Measurements from ENCODE around the gene BHLHE23.

Gene BHLHE23

DNA sequence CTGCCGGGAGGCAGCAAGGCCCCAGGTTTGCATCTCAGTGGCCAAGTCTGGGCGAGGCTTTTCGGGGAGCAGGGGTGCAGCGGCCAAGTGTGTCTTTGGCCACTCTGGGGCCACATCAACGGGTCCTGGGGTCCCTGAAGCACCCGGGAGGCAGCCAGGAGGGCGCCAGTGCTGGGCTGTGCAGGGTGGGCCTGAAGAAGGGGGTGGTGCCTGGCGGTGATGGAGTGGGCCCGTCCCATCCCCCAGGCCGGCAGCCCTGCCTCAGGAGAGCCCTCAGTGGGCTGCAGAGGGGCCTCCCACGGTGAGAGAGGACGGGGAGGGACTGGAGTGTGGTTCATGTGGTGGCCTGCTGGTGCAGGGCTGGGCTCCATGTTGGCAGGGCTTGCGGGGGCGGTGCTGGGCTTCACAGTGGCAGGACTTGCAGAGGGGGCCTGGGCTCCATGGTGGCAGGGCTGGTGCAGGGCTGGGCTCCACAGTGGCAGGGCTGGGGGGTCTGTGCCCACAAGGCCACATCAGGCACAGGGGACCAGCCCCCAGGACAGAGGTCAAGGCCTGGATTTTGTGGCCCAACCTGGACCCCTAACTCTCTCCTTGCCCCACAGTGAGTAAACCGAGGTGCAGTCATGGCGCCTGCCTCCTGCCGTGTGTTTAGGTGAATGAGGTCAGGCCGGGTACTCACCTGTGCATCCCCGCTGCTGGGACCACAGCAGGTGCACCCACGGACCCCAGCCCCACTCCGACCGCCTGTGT lies 10.5 kb upstream of the BHLHE23 start:
- H3K4me3 ChIP-seq (ENCODE audit: low read length): no peak overlapping the region
- no peak for DNase-seq (ENCODE audit: low read depth)
- TF ChIP-seq, protein P1, sequence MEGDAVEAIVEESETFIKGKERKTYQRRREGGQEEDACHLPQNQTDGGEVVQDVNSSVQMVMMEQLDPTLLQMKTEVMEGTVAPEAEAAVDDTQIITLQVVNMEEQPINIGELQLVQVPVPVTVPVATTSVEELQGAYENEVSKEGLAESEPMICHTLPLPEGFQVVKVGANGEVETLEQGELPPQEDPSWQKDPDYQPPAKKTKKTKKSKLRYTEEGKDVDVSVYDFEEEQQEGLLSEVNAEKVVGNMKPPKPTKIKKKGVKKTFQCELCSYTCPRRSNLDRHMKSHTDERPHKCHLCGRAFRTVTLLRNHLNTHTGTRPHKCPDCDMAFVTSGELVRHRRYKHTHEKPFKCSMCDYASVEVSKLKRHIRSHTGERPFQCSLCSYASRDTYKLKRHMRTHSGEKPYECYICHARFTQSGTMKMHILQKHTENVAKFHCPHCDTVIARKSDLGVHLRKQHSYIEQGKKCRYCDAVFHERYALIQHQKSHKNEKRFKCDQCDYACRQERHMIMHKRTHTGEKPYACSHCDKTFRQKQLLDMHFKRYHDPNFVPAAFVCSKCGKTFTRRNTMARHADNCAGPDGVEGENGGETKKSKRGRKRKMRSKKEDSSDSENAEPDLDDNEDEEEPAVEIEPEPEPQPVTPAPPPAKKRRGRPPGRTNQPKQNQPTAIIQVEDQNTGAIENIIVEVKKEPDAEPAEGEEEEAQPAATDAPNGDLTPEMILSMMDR (IDR thresholded peaks at IDR 0.05; ENCODE audit: insufficient read depth, low read depth, low read length, missing control alignments): no peak

DNA sequence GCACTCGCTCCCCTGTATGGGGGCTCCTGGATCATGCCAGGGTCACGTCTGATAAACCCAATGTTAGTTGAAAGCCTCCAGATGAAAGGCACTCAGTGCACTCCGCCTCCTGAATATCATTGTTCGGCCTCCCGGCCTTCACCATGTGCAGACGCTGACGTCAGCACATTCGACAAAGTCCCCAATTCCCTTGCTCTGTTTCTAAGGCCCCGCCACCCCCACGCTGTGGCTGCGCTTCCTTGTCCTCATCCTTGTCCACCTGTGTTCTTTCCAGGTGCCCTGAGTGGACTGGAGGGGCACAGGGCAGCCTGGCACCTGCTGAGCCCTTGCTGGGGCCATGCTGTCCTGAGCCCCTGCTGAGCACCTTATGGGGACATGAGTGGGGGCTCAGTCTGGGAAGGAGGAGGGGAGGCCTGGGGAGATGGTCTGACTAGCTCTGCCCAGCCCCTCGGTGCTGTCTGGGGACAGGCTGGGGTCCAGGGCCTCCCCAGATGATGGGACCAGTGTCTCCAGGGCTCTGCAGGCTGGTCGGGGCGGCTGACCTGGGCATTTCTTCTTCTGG lies 9.8 kb upstream of the BHLHE23 start:
- TF ChIP-seq, protein P1 (IDR thresholded peaks at IDR 0.05; ENCODE audit: insufficient read depth, low read depth, low read length, missing control alignments): no peak
- no peak overlapping the region for H3K4me3 ChIP-seq (ENCODE audit: low read length)
- no peak for DNase-seq (ENCODE audit: low read depth)

DNA sequence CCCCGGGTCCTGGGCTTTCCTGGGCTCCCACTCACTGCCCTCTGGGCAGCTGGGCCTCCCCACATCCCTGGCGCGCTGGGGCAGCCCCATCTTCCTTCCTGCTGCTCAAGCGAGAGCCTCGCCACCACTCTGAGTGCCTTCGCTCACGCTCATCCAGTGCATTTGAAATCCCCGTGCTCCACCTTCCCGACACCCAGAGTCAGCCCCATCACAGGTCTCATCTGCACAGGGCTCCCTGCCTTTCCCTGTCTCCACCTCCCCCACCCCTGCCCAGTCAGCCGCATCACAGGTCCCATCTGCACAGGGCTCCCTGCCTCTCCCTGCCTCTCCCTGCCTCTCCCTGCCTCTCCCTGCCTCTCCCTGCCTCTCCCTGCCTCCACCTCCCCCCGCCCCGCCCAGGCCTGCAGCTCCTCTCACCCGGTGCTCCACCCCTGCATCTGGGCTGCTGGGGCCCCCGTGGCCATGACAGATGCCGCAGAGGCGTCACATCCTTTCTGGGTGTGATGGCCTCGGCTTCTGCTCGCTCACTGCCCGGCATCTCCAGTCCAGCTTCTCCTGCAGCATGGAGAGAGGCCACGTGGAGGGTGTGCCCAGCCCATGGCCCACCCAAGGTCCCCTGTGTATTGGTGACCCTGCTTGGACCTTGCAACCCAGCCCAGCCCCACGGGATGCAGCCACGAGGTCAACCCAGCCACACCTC lies 9.0 kb upstream of the BHLHE23 start:
- no peak for DNase-seq (ENCODE audit: low read depth)
- no peak overlapping the region for H3K4me3 ChIP-seq (ENCODE audit: low read length)
- TF ChIP-seq, protein P1 (IDR thresholded peaks at IDR 0.05; ENCODE audit: insufficient read depth, low read depth, low read length, missing control alignments): no peak

DNA sequence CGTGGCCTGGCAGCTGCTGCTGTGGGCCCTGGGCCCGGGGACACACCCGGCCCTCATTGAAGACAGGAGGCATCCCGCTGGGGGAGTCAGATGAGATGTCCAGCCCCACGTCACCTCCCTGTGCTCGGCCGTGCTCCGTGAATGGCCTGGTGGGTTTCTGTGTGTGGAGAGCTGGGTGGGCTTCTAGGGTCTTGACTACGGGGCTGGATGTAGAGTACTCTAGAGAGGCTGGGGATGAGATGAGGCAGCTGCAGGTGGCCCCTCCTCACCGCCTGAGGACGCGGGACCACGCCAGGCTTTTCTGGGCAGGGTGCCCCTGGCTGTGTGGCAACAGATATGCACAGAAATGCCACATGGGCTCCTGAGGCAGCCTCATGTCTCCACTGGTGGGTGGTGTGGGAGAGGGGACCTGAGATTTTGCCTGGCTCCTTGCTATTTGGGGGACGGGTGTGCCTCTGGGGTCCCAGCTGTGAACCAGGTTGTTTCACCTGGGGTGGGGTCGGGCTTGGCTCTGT lies 8.4 kb upstream of the BHLHE23 start:
- TF ChIP-seq, protein P1 (IDR thresholded peaks at IDR 0.05; ENCODE audit: insufficient read depth, low read depth, low read length, missing control alignments): no peak
- H3K4me3 ChIP-seq (ENCODE audit: low read length): no peak overlapping the region
- no peak for DNase-seq (ENCODE audit: low read depth)

DNA sequence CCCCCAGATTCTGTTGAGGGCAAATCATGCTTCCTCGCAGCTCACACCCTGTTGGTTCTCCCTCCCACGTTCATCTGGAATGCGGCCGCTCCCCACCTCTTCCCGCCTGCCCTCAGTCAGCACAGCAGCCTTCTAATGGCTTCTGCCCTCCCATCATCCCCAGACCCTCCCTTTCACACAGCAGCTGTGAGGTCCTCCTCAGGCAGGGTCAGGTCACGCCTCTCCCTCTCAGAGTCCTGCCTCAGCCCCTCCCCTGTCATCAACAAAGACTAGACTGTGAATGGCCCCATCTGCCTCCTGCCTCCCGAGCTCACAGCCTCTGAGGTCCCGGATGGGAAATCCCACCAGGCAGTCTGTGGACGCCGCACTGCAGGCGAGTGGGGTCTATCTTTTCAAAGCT lies 7.9 kb upstream of the BHLHE23 start:
- H3K4me3 ChIP-seq (ENCODE audit: low read length): no peak overlapping the region
- TF ChIP-seq, protein P1 (IDR thresholded peaks at IDR 0.05; ENCODE audit: insufficient read depth, low read depth, low read length, missing control alignments): no peak
- no peak for DNase-seq (ENCODE audit: low read depth)

DNA sequence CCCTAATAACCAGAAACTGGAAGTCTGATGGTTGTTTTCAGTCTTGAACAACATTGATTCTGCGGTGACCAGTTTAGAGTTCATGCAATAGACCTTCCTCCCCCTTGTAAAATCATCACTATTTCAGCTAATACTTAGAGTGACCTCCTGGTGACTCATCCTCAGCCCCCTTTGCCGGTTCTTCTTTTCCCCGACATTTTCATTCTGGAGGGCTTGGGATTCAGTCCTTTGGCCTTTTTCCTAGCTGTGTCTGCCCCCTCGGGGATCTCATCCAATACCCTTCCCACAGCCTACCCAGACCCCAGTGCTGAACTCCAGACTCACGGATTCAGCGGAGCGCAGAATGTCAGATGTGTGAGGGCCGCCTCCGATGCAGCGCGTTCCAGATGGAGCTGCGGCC lies 7.5 kb upstream of the BHLHE23 start:
- TF ChIP-seq, protein P1 (IDR thresholded peaks at IDR 0.05; ENCODE audit: insufficient read depth, low read depth, low read length, missing control alignments): no peak
- H3K4me3 ChIP-seq (ENCODE audit: low read length): no peak overlapping the region
- DNase-seq (ENCODE audit: low read depth): no peak

All from epithelial cell of esophagus (primary cell).